HepG2 (cell line): ENCODE data around the gene ATP11A. TPM values are rescaled to one million over a fixed set of nuclear protein-coding genes. Genes with fewer than 3 reads are reported as not detected.

Source experiments
- ATAC-seq: fragments of 200-7000 bp; cut with Tn5 transposase; 3 replicates; pipeline ENCODE4 v1.9.1; 2020; ENCODE audit warnings: mild to moderate bottlenecking, moderate library complexity
- BruUV-seq: library from RNA; stranded (reverse); fragments of 400-500 nt; replicated peaks from 2 replicates; lab custom pipeline; 2021; lab: Mats Ljungman, UMichigan
- CTCF ChIA-PET: fragments of 300-600 bp; formaldehyde crosslinking; extraction: SDS; loops from one replicate; lab custom pipeline; 2021; ENCODE audit warnings: low total read pairs, inconsistent platforms, low intra/inter-chr PET ratio; lab: Yijun Ruan, JAX
- POLR2A ChIA-PET: fragments of 350-600 bp; sonication (Branson Sonifier 250); formaldehyde crosslinking; loops from one replicate; lab custom pipeline; 2020; ENCODE audit warnings: antibody characterized with exemption, inconsistent platforms; lab: Yijun Ruan, JAX
- DNase-seq: peaks from one replicate; pipeline ENCODE4 v3.0.0-alpha.2; 2015; ENCODE audit warnings: low spot score
- FAIRE-seq: peaks from 3 replicates; lab custom pipeline; 2011; peaks lifted over from hg19 to GRCh38; lab: Jason Lieb, UNC
- H2AFZ ChIP-seq: one replicate; pipeline ENCODE4 v1.6.1; 2011; ENCODE audit warnings: low read length, inconsistent platforms
- H3K27ac ChIP-seq: fragments of 300-600 bp; 3 replicates; pipeline ENCODE4 v1.8.0; 2011; ENCODE audit warnings: mixed run types, mild to moderate bottlenecking, mixed read lengths, low read length, inconsistent platforms; ENCODE audit not compliant: insufficient read depth; ENCODE audit errors: extremely low read length
- H3K27me3 ChIP-seq, 2 experiments: fragments of 200-600 bp in 1 of 2; 2 replicates in 1 of 2; 3 replicates in 1 of 2; pipeline versions ENCODE4 v1.6.0 to v1.8.0; 2011; ENCODE audit warnings: low read length in 2 of 2, mild to moderate bottlenecking in 2 of 2, moderate library complexity in 2 of 2, inconsistent platforms in 1 of 2; ENCODE audit not compliant: insufficient read depth in 2 of 2, control insufficient read depth in 1 of 2
- H3K36me3 ChIP-seq, 2 experiments: fragments of 200-600 bp in 1 of 2; replicated peaks in 1 of 2; 2 replicates in 1 of 2; 3 replicates in 1 of 2; pipeline versions ENCODE4 v1.5.1 to v1.8.0; 2011; ENCODE audit warnings: low read length in 2 of 2, inconsistent platforms in 1 of 2; ENCODE audit not compliant: insufficient read depth in 2 of 2, control insufficient read depth in 1 of 2
- H3K4me1 ChIP-seq: 2 replicates; pipeline ENCODE4 v1.5.1; 2012; ENCODE audit warnings: low read length, inconsistent platforms; ENCODE audit not compliant: insufficient read depth
- H3K4me2 ChIP-seq: 2 replicates; pipeline ENCODE4 v1.6.0; 2011; ENCODE audit warnings: low read depth, low read length, inconsistent platforms
- H3K4me3 ChIP-seq, 3 experiments: fragments of 200-600 bp in 1 of 3; sonication (generic), shearing (Covaris generic) in 1 of 3; replicated peaks in 1 of 3; 2 replicates each; pipeline ENCODE4 v1.5.1; 2011 to 2016; ENCODE audit warnings: low read length in 3 of 3, inconsistent platforms in 2 of 3, low read depth in 2 of 3, mild to moderate bottlenecking in 2 of 3, control low read depth in 1 of 3, mixed read lengths in 1 of 3; ENCODE audit not compliant: insufficient read depth in 1 of 3
- H3K79me2 ChIP-seq: one replicate; pipeline ENCODE4 v1.6.1; 2011; ENCODE audit warnings: low read length, inconsistent platforms; ENCODE audit not compliant: insufficient read depth
- H3K9ac ChIP-seq: 2 replicates; pipeline ENCODE4 v1.6.0; 2011; ENCODE audit warnings: mild to moderate bottlenecking, low read depth, low read length, inconsistent platforms; ENCODE audit not compliant: insufficient read depth
- H3K9me3 ChIP-seq: 2 replicates; pipeline ENCODE4 v1.5.1; 2012; ENCODE audit warnings: mild to moderate bottlenecking, low read length
- H4K20me1 ChIP-seq: 2 replicates; pipeline ENCODE4 v1.6.0; 2011; ENCODE audit warnings: inconsistent platforms, mild to moderate bottlenecking, low read length, moderate library complexity; ENCODE audit not compliant: insufficient read depth
- CAMTA2 ChIP-seq: sonication (generic); formaldehyde crosslinking; IDR thresholded peaks from 2 replicates; pipeline ENCODE4 v1.4.0; 2020; ENCODE audit warnings: mild to moderate bottlenecking, missing genetic modification reagents, borderline replicate concordance
- MAX ChIP-seq: IDR thresholded peaks from 2 replicates; pipeline ENCODE4 v1.6.1; 2012; ENCODE audit warnings: inconsistent platforms
- ZEB1 ChIP-seq: IDR thresholded peaks from 2 replicates; pipeline ENCODE4 v1.6.1; 2012; ENCODE audit warnings: mild to moderate bottlenecking, low read depth, inconsistent platforms; ENCODE audit not compliant: insufficient replicate concordance
- ZNF121 ChIP-seq: sonication (generic); formaldehyde crosslinking; IDR thresholded peaks from 2 replicates; pipeline ENCODE4 v1.5.0; 2020; ENCODE audit warnings: mild to moderate bottlenecking, missing genetic modification reagents
- ZNF460 ChIP-seq: sonication (generic); formaldehyde crosslinking; IDR thresholded peaks from 2 replicates; pipeline ENCODE4 v1.5.1; 2020; ENCODE audit warnings: missing genetic modification reagents, mild to moderate bottlenecking, borderline replicate concordance
- WGBS: methylation state at CpG from one replicate; pipeline ENCODE4 v1.1.6; 2017; ENCODE audit warnings: low lambda C conversion rate; 5-methylcytosine and 5-hydroxymethylcytosine counted together
- in situ Hi-C: cut with HindIII; loops from 2 replicates; pipeline ENCODE4 v1.10.0; 2017; ENCODE audit warnings: low pct_unique_long_range_greater_than_20kb; ENCODE audit not compliant: extremely low pct_ligation_motif_present
- intact Hi-C: fragments of 100-400 bp; cut with micrococcal nuclease; formaldehyde crosslinking; loops from one replicate; pipeline ENCODE4 v1.10.0; 2022; ENCODE audit not compliant: unreplicated experiment
- polyA plus RNA-seq, 8 experiments: library from polyadenylated mRNA; depleted of rRNA in 3 of 8; stranded (reverse) in 7 of 8; unstranded in 1 of 8; fragments of >200 nt; fragmentation: Illumina TruSeq in 4 of 8; extraction: Trizol in 4 of 8; gene quantifications; 2 replicates each; pipeline versions ENCODE4 v1.2.1 to v1.2.3, GENCODE V29; 2011 to 2016; ENCODE audit warnings: low read depth in 4 of 8, missing spikeins in 1 of 8, mixed read lengths in 1 of 8; ENCODE audit not compliant: insufficient read depth in 1 of 8
- total RNA-seq, 5 experiments: library from RNA; depleted of rRNA; stranded (reverse); fragments of >200 nt; fragmentation: Illumina TruSeq; extraction: Trizol; gene quantifications; 2 replicates each; pipeline ENCODE4 v1.2.3, GENCODE V29; 2016; ENCODE audit warnings: low read depth in 1 of 5
- TF ChIP-seq, protein P1 (sequence below): sonication (generic); formaldehyde crosslinking; IDR thresholded peaks from 2 replicates; pipeline ENCODE4 v1.5.0; 2020; ENCODE audit warnings: mild to moderate bottlenecking, missing genetic modification reagents

ATP11A gene
- total and polyA plus RNA-seq, 2 of the 13 experiments (the other 11 are each of a cell fraction or from before 2014, with no cell fraction given), result 18.4 to 20.1 TPM

DNA sequence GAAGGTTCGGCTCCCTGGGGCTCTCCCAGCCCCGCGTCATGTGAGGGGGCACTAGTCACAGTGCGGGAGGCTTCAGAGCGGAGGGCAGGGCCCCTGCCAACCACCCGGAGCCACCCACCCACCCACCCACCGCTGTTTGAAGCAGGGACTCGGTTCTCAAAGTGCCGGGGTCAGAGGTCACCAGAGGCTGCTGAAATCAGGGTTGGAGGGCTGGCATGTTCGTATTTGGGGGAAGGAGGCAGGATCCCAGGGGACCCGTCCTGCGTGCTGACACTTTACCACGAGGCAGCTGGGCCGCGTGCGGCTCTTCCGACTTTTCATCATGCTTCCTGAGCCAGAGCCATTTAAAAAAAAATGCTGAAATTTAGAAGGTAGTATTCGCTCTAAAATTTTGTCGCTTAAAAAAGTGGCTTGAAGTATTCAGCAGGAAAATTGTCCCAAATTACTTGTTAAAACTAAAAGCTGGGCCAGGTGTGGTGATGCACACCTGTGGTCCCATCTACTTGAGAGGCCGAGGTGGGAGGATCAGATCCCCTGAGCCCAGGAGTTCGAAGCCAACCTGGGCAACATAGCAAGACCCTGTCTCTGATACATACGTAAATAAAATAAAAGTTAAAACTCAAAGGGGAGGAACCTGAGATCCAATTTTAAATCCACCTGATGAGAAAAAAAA, 21.2 kb downstream of the ATP11A start:
- FAIRE-seq (no peak), DNase-seq (no peak), ATAC-seq (no peak)
- in situ Hi-C loops, result no loop called here
- Histone ChIP-seq H3K36me3 (peaks cover 10 to 13% of the 10 kb centered on the region in 2 experiments; a peak in 3 of 5 replicates), H2AFZ (no peak overlapping the region), H3K27ac (peak overlapping the region; percentile 81), H3K27me3 (no peaks in the 10 kb centered on the region), H4K20me1 (peaks cover 45% of the 10 kb centered on the region; the same call in 1 of the 2 replicates), H3K4me3 (peak overlapping the region in 2 of 3 experiments; percentile 39 to 49; a peak in 2 of 6 replicates), H3K79me2 (peaks cover 95% of the 10 kb centered on the region), H3K9me3 (peaks cover 10% of the 10 kb centered on the region), H3K9ac (no peak overlapping the region), H3K4me2 (peak overlapping the region; percentile 78), H3K4me1 (peaks cover 63% of the 10 kb centered on the region)
- TF ChIP-seq ZEB1 (peak; percentile 56), MAX (no peak), CAMTA2 (no peak), ZNF121 (CRISPR knock-in tag) (peak; percentile 79), ZNF460 (peak; percentile 37; the same call in 1 of the 2 replicates)
- TF ChIP-seq, protein P1, sequence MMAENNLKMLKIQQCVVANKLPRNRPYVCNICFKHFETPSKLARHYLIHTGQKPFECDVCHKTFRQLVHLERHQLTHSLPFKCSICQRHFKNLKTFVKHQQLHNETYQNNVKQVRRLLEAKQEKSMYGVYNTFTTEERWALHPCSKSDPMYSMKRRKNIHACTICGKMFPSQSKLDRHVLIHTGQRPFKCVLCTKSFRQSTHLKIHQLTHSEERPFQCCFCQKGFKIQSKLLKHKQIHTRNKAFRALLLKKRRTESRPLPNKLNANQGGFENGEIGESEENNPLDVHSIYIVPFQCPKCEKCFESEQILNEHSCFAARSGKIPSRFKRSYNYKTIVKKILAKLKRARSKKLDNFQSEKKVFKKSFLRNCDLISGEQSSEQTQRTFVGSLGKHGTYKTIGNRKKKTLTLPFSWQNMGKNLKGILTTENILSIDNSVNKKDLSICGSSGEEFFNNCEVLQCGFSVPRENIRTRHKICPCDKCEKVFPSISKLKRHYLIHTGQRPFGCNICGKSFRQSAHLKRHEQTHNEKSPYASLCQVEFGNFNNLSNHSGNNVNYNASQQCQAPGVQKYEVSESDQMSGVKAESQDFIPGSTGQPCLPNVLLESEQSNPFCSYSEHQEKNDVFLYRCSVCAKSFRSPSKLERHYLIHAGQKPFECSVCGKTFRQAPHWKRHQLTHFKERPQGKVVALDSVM, result 0 out of 2 replicates have a peak, but pooled peaks have one; percentile 15
- intact Hi-C loops, result loop anchor here (1.0 kb wide), 1 partner anchor 10 kb away; no protein-coding TSS in a partner anchor
- ChIA-PET CTCF (no interaction called here), POLR2A (interaction anchor here (1.2 to 2.9 kb wide), 2 partner anchors 10 to 46 kb away, joined by 7 to 14 read pairs; no protein-coding TSS in a partner anchor)
- BruUV-seq, result no TSS peak
- 87% methylated on average over 16 of the region's 22 CpGs for WGBS
